PC-9 (cell line): ENCODE measurements around the gene TIGD6. TPM values are rescaled to one million over a fixed set of nuclear protein-coding genes. Genes with fewer than 3 reads are reported as not detected.
"Not testable (repeated sequence)": the region's sequence is repeated elsewhere in the genome, so short reads cannot be mapped to it uniquely, and the experiment has no call there.

Experiments
- BruUV-seq: library from RNA; stranded (reverse); fragments of 400-500 nt; replicated peaks from 2 replicates; lab custom pipeline; 2021; lab: Mats Ljungman, UMichigan
- CTCF ChIA-PET: fragments of 300-600 bp; sonication (Branson Sonifier 250); formaldehyde crosslinking; loops from one replicate; lab custom pipeline; 2022; ENCODE audit warnings: antibody characterized with exemption; lab: Charles Lee
- POLR2A ChIA-PET: fragments of 300-600 bp; sonication (Branson Sonifier 250); formaldehyde crosslinking; loops from one replicate; lab custom pipeline; 2022; ENCODE audit warnings: antibody characterized with exemption; ENCODE audit not compliant: unreplicated experiment; lab: Charles Lee
- DNase-seq, 2 experiments: peaks; one replicate each; pipeline versions ENCODE4 v3.0.0 to v3.0.0-alpha.2; 2015 to 2022; ENCODE audit warnings: mixed read lengths in 1 of 2
- H2AFZ ChIP-seq: fragments of 200-600 bp; sonication (generic); 2 replicates; pipeline ENCODE4 v1.8.1; 2017; ENCODE audit warnings: antibody characterized with exemption
- H3F3A ChIP-seq: fragments of 200-600 bp; sonication (generic); 2 replicates; pipeline ENCODE4 v1.8.1; 2017; ENCODE audit warnings: antibody characterized with exemption, mild to moderate bottlenecking, low read depth; ENCODE audit not compliant: insufficient read depth
- H3K27ac ChIP-seq: fragments of 200-600 bp; sonication (generic); 2 replicates; pipeline ENCODE4 v1.6.1; 2016; ENCODE audit warnings: mixed run types
- H3K27me3 ChIP-seq: fragments of 200-600 bp; sonication (generic); 2 replicates; pipeline ENCODE4 v1.6.1; 2016; ENCODE audit warnings: low read depth, mixed run types; ENCODE audit not compliant: insufficient read depth
- H3K36me3 ChIP-seq: fragments of 200-600 bp; sonication (generic); 2 replicates; pipeline ENCODE4 v1.6.1; 2016; ENCODE audit warnings: low read depth, mixed run types
- H3K4me1 ChIP-seq: fragments of 200-600 bp; sonication (generic); replicated peaks from 2 replicates; pipeline ENCODE4 v1.6.1; 2016; ENCODE audit warnings: mixed run types; ENCODE audit not compliant: insufficient read depth
- H3K4me2 ChIP-seq: fragments of 200-600 bp; sonication (generic); 2 replicates; pipeline ENCODE4 v1.6.1; 2017; ENCODE audit warnings: mixed run types
- H3K4me3 ChIP-seq: fragments of 200-600 bp; sonication (generic); 2 replicates; pipeline ENCODE4 v1.6.1; 2016; ENCODE audit warnings: mixed run types
- H3K79me2 ChIP-seq: fragments of 200-600 bp; sonication (generic); 2 replicates; pipeline ENCODE4 v1.6.1; 2017; ENCODE audit warnings: low read depth, mixed run types
- H3K9me2 ChIP-seq: fragments of 200-600 bp; sonication (generic); 2 replicates; pipeline ENCODE4 v1.8.1; 2017; ENCODE audit warnings: mild to moderate bottlenecking; ENCODE audit not compliant: insufficient read depth
- H3K9me3 ChIP-seq: fragments of 200-600 bp; sonication (generic); 2 replicates; pipeline ENCODE4 v1.8.1; 2016; ENCODE audit warnings: low read depth; ENCODE audit not compliant: insufficient read depth
- H4K20me1 ChIP-seq: fragments of 200-600 bp; sonication (generic); 2 replicates; pipeline ENCODE4 v1.8.1; 2017; ENCODE audit not compliant: insufficient read depth
- EZH2 ChIP-seq: fragments of 200-600 bp; sonication (generic); IDR thresholded peaks from 2 replicates; pipeline ENCODE4 v1.8.0; 2017; ENCODE audit warnings: antibody characterized with exemption, low read depth
- intact Hi-C: fragments of 100-400 bp; cut with micrococcal nuclease; formaldehyde crosslinking; loops from one replicate; pipeline ENCODE4 v1.10.0; 2022; ENCODE audit not compliant: unreplicated experiment
- total RNA-seq: library from RNA; stranded (reverse); gene quantifications from 2 replicates; pipeline ENCODE4 v1.2.3, GENCODE V29; 2021
- TF ChIP-seq, protein P1 (sequence below): fragments of 200-600 bp; sonication (generic); conservative IDR thresholded peaks from 2 replicates; pipeline ENCODE4 v1.6.1; 2017; ENCODE audit warnings: mixed run types, antibody characterized with exemption, mild to moderate bottlenecking, moderate library complexity

TIGD6 gene
- total RNA-seq, 1 experiment from 2014 or later: 3.0 TPM

DNA sequence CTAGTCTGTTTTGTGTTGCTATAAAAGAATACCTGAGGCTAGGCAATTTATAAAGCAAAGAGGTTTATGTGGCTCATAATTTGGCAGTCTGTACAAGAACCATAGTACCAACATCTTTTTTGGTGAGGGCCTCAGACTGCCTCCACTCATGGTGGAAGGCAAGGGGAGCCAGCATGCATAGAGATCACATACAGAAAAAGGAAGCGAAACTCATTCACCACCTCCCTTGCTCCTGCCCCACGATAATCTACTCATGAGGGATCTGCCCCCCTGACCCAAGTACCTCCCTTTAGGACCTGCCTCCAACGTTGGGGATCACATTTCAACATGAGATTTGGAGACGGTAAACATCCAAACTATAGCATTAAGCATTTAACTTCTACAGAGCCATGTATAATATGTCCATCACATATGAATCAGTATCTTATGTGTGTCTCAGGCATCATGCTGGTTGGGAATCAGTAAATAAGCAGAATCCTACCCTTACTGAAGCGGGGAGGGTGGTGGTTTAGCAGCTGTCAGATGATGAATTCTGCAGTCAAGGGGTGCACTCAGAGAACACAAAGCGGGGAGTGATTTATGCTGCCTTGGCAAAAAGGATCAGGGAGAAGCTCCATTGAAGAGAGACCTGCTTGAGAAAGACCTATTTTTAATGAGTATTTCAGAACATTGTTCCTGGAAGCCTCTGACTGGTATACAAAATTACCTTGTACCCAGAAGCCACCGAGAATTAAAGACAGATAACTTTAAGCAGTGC is 34.9 kb upstream of the TIGD6 start:
- POLR2A ChIA-PET: no interaction called here
- Histone ChIP-seq H3K79me2 (no peaks in the 10 kb centered on the region), H3K4me2 (no peak overlapping the region), H3F3A (no peaks in the 10 kb centered on the region), H2AFZ (no peak overlapping the region), H4K20me1 (peaks cover 4% of the 10 kb centered on the region; the same call in 1 of the 2 replicates), H3K9me3 (no peaks in the 10 kb centered on the region), H3K27me3 (no peaks in the 10 kb centered on the region), H3K4me1 (no peaks in the 10 kb centered on the region), H3K36me3 (peaks cover 55% of the 10 kb centered on the region), H3K4me3 (no peak overlapping the region), H3K27ac (no peak overlapping the region), H3K9me2 (no peaks in the 10 kb centered on the region)
- no peak for TF ChIP-seq EZH2
- TF ChIP-seq, protein P1, sequence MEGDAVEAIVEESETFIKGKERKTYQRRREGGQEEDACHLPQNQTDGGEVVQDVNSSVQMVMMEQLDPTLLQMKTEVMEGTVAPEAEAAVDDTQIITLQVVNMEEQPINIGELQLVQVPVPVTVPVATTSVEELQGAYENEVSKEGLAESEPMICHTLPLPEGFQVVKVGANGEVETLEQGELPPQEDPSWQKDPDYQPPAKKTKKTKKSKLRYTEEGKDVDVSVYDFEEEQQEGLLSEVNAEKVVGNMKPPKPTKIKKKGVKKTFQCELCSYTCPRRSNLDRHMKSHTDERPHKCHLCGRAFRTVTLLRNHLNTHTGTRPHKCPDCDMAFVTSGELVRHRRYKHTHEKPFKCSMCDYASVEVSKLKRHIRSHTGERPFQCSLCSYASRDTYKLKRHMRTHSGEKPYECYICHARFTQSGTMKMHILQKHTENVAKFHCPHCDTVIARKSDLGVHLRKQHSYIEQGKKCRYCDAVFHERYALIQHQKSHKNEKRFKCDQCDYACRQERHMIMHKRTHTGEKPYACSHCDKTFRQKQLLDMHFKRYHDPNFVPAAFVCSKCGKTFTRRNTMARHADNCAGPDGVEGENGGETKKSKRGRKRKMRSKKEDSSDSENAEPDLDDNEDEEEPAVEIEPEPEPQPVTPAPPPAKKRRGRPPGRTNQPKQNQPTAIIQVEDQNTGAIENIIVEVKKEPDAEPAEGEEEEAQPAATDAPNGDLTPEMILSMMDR: no peak
- CTCF ChIA-PET: no interaction called here
- BruUV-seq: no TSS peak
- intact Hi-C loops: no loop called here
- DNase-seq: no peak

DNA sequence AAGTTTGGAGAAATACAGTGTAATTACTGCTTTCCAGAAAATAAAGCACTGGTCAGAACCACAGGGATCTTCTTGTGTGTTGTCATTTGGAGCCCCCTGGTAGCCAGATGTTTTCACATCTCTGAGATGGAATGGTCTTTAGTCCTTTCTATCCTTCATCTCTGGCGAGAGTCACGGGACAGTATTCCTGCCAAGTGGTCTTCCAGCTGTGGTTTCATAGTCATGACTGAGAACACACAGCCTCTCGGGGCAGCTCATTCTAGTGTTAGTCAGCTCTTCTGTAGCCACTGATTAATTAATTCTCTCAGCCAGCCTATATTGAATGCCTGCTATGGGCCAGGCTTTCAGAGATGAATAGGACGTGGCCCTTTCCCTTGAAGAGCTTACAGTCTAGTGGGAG is 34.2 kb upstream of the TIGD6 start:
- Histone ChIP-seq H2AFZ (no peak overlapping the region), H3K4me2 (no peak overlapping the region), H4K20me1 (peaks cover 2% of the 10 kb centered on the region; the same call in 1 of the 2 replicates), H3K4me3 (no peak overlapping the region), H3K27ac (no peak overlapping the region), H3F3A (no peaks in the 10 kb centered on the region), H3K4me1 (no peaks in the 10 kb centered on the region), H3K79me2 (no peaks in the 10 kb centered on the region), H3K9me3 (no peaks in the 10 kb centered on the region), H3K9me2 (no peaks in the 10 kb centered on the region), H3K27me3 (no peaks in the 10 kb centered on the region), H3K36me3 (peaks cover 53% of the 10 kb centered on the region)
- TF ChIP-seq, protein P1: no peak
- TF ChIP-seq EZH2: no peak
- no TSS peak for BruUV-seq
- CTCF ChIA-PET: no interaction called here
- POLR2A ChIA-PET: interaction anchor here (0.6 kb wide), 1 partner anchor 12 kb away, joined by 10 read pairs; no protein-coding TSS in a partner anchor
- intact Hi-C loops: no loop called here
- DNase-seq: no peak

DNA sequence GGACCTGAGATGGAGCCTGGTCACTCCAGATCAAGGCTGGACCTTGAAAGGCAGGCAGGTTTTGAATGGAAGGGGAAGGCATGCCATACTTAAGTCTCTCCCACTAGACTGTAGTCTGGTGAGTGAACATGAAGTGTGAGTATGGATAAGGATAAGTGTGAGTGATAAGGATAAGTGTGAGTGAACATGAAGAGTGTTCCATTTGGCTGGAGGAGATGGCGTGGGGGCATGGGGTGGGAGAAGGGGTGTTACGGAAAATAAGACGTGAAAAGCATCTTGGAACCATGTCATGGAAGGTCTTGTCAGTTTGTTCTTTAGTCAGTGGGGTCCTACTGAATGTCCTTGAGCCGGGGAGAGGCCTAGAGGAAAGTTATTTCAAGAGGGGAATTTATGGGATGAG is 32.9 kb upstream of the TIGD6 start:
- ChIA-PET POLR2A (no interaction called here), CTCF (interaction anchor here (0.6 kb wide), 1 partner anchor 303 kb away, joined by 3 read pairs; the partner anchor contains the start of gene PPARGC1B)
- Histone ChIP-seq H4K20me1 (no peaks in the 10 kb centered on the region; the same call in 1 of the 2 replicates), H3K36me3 (peaks cover 52% of the 10 kb centered on the region), H3K4me2 (no peak overlapping the region), H3K79me2 (no peaks in the 10 kb centered on the region), H3K4me1 (no peaks in the 10 kb centered on the region), H3K9me3 (no peaks in the 10 kb centered on the region), H3K27me3 (no peaks in the 10 kb centered on the region), H3F3A (no peaks in the 10 kb centered on the region), H3K9me2 (no peaks in the 10 kb centered on the region), H2AFZ (no peak overlapping the region), H3K27ac (no peak overlapping the region), H3K4me3 (no peak overlapping the region)
- no peak for TF ChIP-seq EZH2
- TF ChIP-seq, protein P1: no peak
- intact Hi-C loops: no loop called here
- DNase-seq: no peak
- BruUV-seq: no TSS peak

DNA sequence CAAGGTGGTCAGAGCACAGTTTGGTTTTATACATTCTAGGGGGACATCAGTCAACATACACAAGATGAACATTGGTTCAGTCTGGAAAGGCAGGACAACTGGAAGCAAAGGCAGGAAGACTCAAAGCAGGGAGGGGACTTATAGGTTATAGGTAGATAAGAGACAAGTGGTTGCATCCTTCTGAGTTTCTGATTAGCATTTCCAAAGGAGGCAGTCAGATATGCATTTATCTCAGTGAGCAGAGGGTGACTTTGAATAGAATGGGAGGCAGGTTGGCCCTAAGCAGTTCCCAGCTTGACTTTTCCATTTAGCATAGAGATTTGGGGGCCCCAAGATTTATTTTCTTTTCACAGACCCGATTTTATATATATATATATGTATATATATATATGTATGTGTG is 27.6 kb upstream of the TIGD6 start:
- H2AFZ ChIP-seq, H3K27ac ChIP-seq, BruUV-seq, POLR2A ChIA-PET, H3F3A ChIP-seq, H3K27me3 ChIP-seq, intact Hi-C loops, H4K20me1 ChIP-seq, H3K4me2 ChIP-seq, DNase-seq, H3K4me3 ChIP-seq, H3K79me2 ChIP-seq, CTCF ChIA-PET, H3K9me2 ChIP-seq, H3K4me1 ChIP-seq, H3K9me3 ChIP-seq: not testable (repeated sequence)
- peaks cover 46% of the 10 kb centered on the region for H3K36me3 ChIP-seq
